NCI-H1436 (cell line): ENCODE results near the gene KIAA0232.

Experiments used
- DNase-seq: peaks from one replicate; lab custom pipeline; 2025; lab: John Stamatoyannopoulos, UW

The KIAA0232 gene

GRCh38 chr4:6782147-6782845 lies at the start of gene KIAA0232:
TSS of gene KIAA0232 (plus strand) at chr4:6782727. CDS start at chr4:6824454, 41,727 bp downstream.
- peak; percentile 70 for DNase-seq

GRCh38 chr4:6733358-6734164 lies 49.0 kb upstream of the KIAA0232 start:
- no peak for DNase-seq

GRCh38 chr4:6734165-6734786 lies 48.3 kb upstream of the KIAA0232 start:
- DNase-seq = no peak

GRCh38 chr4:6739920-6740319 lies 42.6 kb upstream of the KIAA0232 start:
- no peak for DNase-seq

GRCh38 chr4:6740347-6740746 lies 42.2 kb upstream of the KIAA0232 start:
- no peak for DNase-seq

GRCh38 chr4:6742507-6742906 lies 40.0 kb upstream of the KIAA0232 start:
- no peak for DNase-seq

- DNase-seq = no peak
Measured at GRCh38 chr4:6742989-6743388, 39.5 kb upstream of the KIAA0232 start.

GRCh38 chr4:6746721-6747293 lies 35.7 kb upstream of the KIAA0232 start:
- no peak for DNase-seq

GRCh38 chr4:6747294-6748051 lies 35.1 kb upstream of the KIAA0232 start:
- no peak for DNase-seq

GRCh38 chr4:6748286-6748685 lies 34.2 kb upstream of the KIAA0232 start:
- no peak for DNase-seq

GRCh38 chr4:6749340-6750171 lies 33.0 kb upstream of the KIAA0232 start:
- no peak for DNase-seq

GRCh38 chr4:6750286-6751221 lies 32.0 kb upstream of the KIAA0232 start:
- DNase-seq = no peak

- DNase-seq = no peak
Measured at GRCh38 chr4:6751611-6752485, 30.7 kb upstream of the KIAA0232 start.

- no peak for DNase-seq
Measured at GRCh38 chr4:6752486-6752829, 30.1 kb upstream of the KIAA0232 start.

- no peak for DNase-seq
Measured at GRCh38 chr4:6753103-6753560, 29.4 kb upstream of the KIAA0232 start.

- DNase-seq = no peak
Measured at GRCh38 chr4:6753891-6754290, 28.6 kb upstream of the KIAA0232 start.

GRCh38 chr4:6754481-6755087 lies 27.9 kb upstream of the KIAA0232 start:
- DNase-seq = no peak

GRCh38 chr4:6755088-6755753 lies 27.3 kb upstream of the KIAA0232 start:
- no peak for DNase-seq
